ENCODE data around the gene METTL4.

DNA sequence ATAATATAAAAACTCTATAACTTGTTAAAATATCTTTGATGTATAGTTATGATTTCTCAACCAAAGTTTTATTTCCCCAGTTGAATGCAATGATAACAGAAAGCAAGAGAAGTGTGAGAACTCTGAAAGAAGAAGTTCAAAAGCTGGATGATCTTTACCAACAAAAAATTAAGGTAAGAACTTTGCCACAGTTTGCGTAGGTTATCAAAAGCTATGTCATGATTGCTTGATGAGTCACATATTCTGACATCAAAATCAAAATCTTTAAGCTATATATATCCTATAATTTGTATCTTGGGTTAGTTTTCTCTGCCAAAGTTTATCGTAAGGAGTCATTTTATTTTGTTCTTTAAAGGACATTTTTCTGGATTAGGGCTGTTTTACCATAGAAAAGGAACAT, 35.0 kb upstream of the METTL4 start:
- TF ChIP-seq CTCF (tag by site-specific recombination; IDR thresholded peaks at IDR 0.05) (no peak), ZNF324 (tag by site-specific recombination; IDR thresholded peaks at IDR 0.05) (no peak), SCRT1 (tag by site-specific recombination; IDR thresholded peaks at IDR 0.05; ENCODE audit: borderline replicate concordance) (no peak), ZNF335 (tag by site-specific recombination; conservative IDR thresholded peaks at IDR 0.05) (no peak), ZBTB21 (tag by site-specific recombination; IDR thresholded peaks at IDR 0.05) (no peak), ZNF184 (tag by site-specific recombination; IDR thresholded peaks at IDR 0.05) (no peak), ZNF571 (tag by site-specific recombination; IDR thresholded peaks at IDR 0.05) (no peak), ZNF626 (tag by site-specific recombination; IDR thresholded peaks at IDR 0.05) (no peak), ZNF133 (tag by site-specific recombination; IDR thresholded peaks at IDR 0.05) (no peak), ZNF670 (tag by site-specific recombination; IDR thresholded peaks at IDR 0.05; ENCODE audit: low read depth) (no peak)
- TF ChIP-seq, protein P1, sequence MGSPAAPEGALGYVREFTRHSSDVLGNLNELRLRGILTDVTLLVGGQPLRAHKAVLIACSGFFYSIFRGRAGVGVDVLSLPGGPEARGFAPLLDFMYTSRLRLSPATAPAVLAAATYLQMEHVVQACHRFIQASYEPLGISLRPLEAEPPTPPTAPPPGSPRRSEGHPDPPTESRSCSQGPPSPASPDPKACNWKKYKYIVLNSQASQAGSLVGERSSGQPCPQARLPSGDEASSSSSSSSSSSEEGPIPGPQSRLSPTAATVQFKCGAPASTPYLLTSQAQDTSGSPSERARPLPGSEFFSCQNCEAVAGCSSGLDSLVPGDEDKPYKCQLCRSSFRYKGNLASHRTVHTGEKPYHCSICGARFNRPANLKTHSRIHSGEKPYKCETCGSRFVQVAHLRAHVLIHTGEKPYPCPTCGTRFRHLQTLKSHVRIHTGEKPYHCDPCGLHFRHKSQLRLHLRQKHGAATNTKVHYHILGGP (tag by site-specific recombination; IDR thresholded peaks at IDR 0.05): no peak
- TF ChIP-seq, protein P2, sequence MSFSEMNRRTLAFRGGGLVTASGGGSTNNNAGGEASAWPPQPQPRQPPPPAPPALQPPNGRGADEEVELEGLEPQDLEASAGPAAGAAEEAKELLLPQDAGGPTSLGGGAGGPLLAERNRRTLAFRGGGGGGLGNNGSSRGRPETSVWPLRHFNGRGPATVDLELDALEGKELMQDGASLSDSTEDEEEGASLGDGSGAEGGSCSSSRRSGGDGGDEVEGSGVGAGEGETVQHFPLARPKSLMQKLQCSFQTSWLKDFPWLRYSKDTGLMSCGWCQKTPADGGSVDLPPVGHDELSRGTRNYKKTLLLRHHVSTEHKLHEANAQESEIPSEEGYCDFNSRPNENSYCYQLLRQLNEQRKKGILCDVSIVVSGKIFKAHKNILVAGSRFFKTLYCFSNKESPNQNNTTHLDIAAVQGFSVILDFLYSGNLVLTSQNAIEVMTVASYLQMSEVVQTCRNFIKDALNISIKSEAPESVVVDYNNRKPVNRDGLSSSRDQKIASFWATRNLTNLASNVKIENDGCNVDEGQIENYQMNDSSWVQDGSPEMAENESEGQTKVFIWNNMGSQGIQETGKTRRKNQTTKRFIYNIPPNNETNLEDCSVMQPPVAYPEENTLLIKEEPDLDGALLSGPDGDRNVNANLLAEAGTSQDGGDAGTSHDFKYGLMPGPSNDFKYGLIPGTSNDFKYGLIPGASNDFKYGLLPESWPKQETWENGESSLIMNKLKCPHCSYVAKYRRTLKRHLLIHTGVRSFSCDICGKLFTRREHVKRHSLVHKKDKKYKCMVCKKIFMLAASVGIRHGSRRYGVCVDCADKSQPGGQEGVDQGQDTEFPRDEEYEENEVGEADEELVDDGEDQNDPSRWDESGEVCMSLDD (tag by site-specific recombination; IDR thresholded peaks at IDR 0.05): no peak

Data from HEK293 (cell line).